Mesothelial cell of epicardium (in vitro differentiated cells): ENCODE results near the gene CDH4. TPM values are rescaled to one million over a fixed set of nuclear protein-coding genes. Genes with fewer than 3 reads are reported as not detected.

Experiments
- DNase-seq, 2 experiments: peaks; one replicate each; pipeline ENCODE4 v3.0.0; 2021; ENCODE audit warnings: low spot score in 2 of 2; ENCODE audit not compliant: unreplicated experiment in 2 of 2
- H3K27ac Mint-ChIP-seq: 2 replicates; pipeline ENCODE4 v1.8.0; 2021; ENCODE audit warnings: mixed read lengths
- H3K27me3 Mint-ChIP-seq: 2 replicates; pipeline ENCODE4 v1.8.0; 2021; ENCODE audit warnings: low read depth, mixed read lengths
- H3K36me3 Mint-ChIP-seq: 2 replicates; pipeline ENCODE4 v1.8.0; 2021; ENCODE audit warnings: mixed read lengths
- H3K4me1 Mint-ChIP-seq: 2 replicates; pipeline ENCODE4 v1.8.0; 2021; ENCODE audit warnings: mixed read lengths
- H3K4me3 Mint-ChIP-seq: 2 replicates; pipeline ENCODE4 v1.8.0; 2021; ENCODE audit warnings: mild to moderate bottlenecking, moderate library complexity, mixed read lengths
- H3K9me3 Mint-ChIP-seq: 2 replicates; pipeline ENCODE4 v1.8.0; 2021; ENCODE audit warnings: mixed read lengths
- total RNA-seq: library from RNA; stranded (reverse); gene quantifications from 3 replicates; pipeline ENCODE4 v1.2.1, GENCODE V29; 2021
- TF ChIP-seq, protein P1 (sequence below): fragments of 200-600 bp; sonication (generic); IDR thresholded peaks from one replicate; pipeline ENCODE4 v1.5.0; 2021; ENCODE audit warnings: antibody characterized with exemption; ENCODE audit not compliant: unreplicated experiment

The CDH4 gene
- total RNA-seq, 1 donor from 2014 or later, result 1.1 TPM

DNA sequence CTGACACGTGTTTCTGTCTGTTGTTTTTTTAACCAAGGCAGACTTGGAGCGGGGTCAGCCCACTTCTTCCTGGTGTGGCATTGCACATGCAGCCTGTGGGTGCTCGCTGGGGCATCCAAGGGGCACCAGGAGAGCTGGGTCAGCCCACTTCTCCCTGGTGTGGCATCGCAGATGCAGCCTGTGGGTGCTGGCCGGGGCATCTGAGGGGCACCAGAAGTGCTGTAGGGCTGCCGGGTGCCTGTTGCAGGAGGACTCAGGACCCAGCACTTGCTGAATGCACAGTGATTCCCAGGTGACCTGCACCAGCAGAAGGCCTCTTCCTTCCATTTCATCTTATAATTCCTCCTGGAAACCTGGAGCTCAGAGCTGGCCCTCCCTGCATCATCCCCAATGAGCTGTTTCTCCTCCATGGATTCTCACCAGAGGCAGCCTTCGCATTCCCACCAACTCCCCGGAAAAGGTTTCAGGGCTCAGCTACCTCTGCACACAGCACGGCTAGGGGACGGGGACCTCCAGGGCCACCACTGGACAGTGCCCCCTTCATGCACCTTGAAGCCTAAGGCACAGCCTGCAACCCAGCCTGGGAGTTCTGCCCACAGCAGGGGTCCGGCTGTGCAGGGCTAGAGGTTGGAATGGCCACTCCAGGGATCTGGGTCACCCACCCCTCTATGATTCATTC is 594.8 kb downstream of the CDH4 start:
- Mint-ChIP-seq H3K4me1 (peaks cover 7% of the 10 kb centered on the region), H3K4me3 (no peak overlapping the region), H3K27ac (no peak overlapping the region), H3K9me3 (no peaks in the 10 kb centered on the region), H3K27me3 (peaks cover 3% of the 10 kb centered on the region), H3K36me3 (no peaks in the 10 kb centered on the region)
- DNase-seq, result no peak
- TF ChIP-seq, protein P1, sequence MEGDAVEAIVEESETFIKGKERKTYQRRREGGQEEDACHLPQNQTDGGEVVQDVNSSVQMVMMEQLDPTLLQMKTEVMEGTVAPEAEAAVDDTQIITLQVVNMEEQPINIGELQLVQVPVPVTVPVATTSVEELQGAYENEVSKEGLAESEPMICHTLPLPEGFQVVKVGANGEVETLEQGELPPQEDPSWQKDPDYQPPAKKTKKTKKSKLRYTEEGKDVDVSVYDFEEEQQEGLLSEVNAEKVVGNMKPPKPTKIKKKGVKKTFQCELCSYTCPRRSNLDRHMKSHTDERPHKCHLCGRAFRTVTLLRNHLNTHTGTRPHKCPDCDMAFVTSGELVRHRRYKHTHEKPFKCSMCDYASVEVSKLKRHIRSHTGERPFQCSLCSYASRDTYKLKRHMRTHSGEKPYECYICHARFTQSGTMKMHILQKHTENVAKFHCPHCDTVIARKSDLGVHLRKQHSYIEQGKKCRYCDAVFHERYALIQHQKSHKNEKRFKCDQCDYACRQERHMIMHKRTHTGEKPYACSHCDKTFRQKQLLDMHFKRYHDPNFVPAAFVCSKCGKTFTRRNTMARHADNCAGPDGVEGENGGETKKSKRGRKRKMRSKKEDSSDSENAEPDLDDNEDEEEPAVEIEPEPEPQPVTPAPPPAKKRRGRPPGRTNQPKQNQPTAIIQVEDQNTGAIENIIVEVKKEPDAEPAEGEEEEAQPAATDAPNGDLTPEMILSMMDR, result no peak

DNA sequence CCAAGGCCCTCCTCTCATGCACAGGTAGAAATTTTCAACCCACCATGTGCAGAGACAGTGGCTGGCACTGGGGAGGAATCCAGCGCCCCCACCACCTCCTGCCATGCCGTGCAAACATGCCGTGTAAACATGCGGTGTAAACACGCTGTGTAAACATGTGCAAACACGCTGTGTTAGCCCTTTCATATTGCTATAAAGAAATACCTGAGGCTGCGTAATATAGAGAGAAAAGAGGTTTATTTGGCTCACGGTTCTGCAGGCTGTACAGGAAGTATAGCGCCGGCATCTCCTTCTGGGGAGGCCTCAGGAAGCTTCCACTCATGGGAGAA is 595.3 kb downstream of the CDH4 start:
- no peak overlapping the region for H3K27ac Mint-ChIP-seq
- H3K4me3 Mint-ChIP-seq, result no peak overlapping the region
- TF ChIP-seq, protein P1, result no peak

DNA sequence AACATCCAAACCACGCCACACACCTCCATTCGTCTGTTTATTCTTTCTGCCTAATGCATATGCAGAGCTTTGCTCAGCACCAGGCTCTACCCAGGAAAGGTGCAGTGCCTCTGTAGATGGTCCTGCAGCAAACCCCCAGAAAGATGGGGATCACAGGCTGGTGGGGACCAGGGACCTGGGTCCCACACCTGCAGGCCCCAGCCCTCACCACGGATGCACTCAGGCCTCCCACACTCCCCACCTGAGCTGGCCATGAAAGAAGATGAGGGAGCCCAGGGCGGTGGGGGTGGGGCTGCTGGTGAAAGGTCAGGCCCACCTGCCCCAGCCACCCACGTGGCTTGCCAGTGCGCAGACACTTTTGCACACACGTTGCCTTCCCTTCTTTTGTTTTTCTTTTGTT is 595.9 kb downstream of the CDH4 start:
- Mint-ChIP-seq H3K27ac (no peak overlapping the region), H3K9me3 (no peaks in the 10 kb centered on the region), H3K4me1 (no peaks in the 10 kb centered on the region), H3K36me3 (no peaks in the 10 kb centered on the region), H3K4me3 (no peak overlapping the region), H3K27me3 (peaks cover 3% of the 10 kb centered on the region)
- no peak for DNase-seq
- TF ChIP-seq, protein P1, result no peak

More for the DNA sequence above, 595.3 kb downstream of the CDH4 start:
- no peaks in the 10 kb centered on the region for H3K9me3 Mint-ChIP-seq
- H3K27me3 Mint-ChIP-seq, result peaks cover 3% of the 10 kb centered on the region
- H3K36me3 Mint-ChIP-seq, result no peaks in the 10 kb centered on the region
- H3K4me1 Mint-ChIP-seq, result peaks cover 2% of the 10 kb centered on the region
- DNase-seq, result no peak

- no peak overlapping the region for H3K27ac Mint-ChIP-seq
- TF ChIP-seq, protein P1, result no peak
- H3K4me3 Mint-ChIP-seq, result no peak overlapping the region
- peaks cover 2% of the 10 kb centered on the region for H3K27me3 Mint-ChIP-seq
- no peaks in the 10 kb centered on the region for H3K9me3 Mint-ChIP-seq
- no peaks in the 10 kb centered on the region for H3K36me3 Mint-ChIP-seq
- DNase-seq, result no peak
- H3K4me1 Mint-ChIP-seq, result no peaks in the 10 kb centered on the region
Measured at GRCh38 chr20:61848851-61849250, 596.8 kb downstream of the CDH4 start.

DNA sequence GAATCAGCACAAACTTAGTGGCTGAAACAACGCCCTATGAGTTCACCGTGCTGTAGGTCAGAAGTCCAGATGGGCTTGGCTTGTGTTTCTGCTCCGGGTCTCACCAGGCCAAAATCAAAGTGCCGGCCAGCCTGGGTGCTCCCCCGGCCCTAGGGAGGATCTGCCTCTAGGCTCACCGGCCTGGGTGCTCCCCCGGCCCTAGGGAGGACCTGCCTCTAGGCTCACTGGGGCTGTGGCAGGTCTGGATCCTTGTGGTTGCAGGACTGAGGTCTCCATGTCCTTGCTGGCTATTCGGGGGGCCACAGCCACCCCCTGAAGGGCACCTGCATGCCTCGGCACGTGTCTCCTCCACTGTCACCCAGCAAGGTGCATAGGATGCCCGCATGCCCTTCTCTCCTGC is 597.3 kb downstream of the CDH4 start:
- H3K4me1 Mint-ChIP-seq, result no peaks in the 10 kb centered on the region
- no peaks in the 10 kb centered on the region for H3K9me3 Mint-ChIP-seq
- no peak overlapping the region for H3K27ac Mint-ChIP-seq
- H3K4me3 Mint-ChIP-seq, result no peak overlapping the region
- H3K36me3 Mint-ChIP-seq, result no peaks in the 10 kb centered on the region
- no peak for DNase-seq
- TF ChIP-seq, protein P1, result no peak
- peaks cover 2% of the 10 kb centered on the region for H3K27me3 Mint-ChIP-seq

DNA sequence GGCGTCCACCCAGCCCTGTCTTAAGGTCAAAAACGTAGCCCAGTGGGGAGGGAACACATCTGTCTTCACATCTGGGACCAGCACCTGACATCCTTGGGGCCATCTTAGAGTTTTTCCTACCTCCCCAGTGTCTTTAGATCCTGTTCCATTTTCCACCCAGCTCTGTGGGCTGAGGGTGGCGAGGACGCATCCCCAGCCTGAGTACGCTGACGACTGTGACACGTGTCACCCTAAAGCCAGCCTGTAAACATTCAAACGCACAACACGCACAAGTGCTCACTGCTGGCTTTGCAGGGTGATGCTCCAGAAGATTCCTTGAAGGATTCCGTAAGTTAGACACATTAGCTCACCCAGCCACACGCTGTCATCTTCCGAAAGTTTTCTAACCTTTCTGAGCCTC is 597.8 kb downstream of the CDH4 start:
- Mint-ChIP-seq H3K4me3 (no peak overlapping the region), H3K36me3 (no peaks in the 10 kb centered on the region), H3K27me3 (peaks cover 2% of the 10 kb centered on the region), H3K4me1 (no peaks in the 10 kb centered on the region), H3K9me3 (no peaks in the 10 kb centered on the region), H3K27ac (no peak overlapping the region)
- no peak for DNase-seq
- TF ChIP-seq, protein P1, result no peak
